K562 (cell line): ENCODE data around the gene CSKMT. TPM values are rescaled to one million over a fixed set of nuclear protein-coding genes. Genes with fewer than 3 reads are reported as not detected.
A peak's percentile ranks its signal among the peaks of the same experiment; 100 is the strongest.

ENCODE experiments used
- CCAR2 ChIP-seq: fragments of 200-400 bp; formaldehyde crosslinking; IDR thresholded peaks from 2 replicates; pipeline ENCODE4 v1.6.1; 2017; ENCODE audit warnings: mild to moderate bottlenecking, low read depth, low read length
- COPS2 ChIP-seq: fragments of 450-650 bp; conservative IDR thresholded peaks from 2 replicates; pipeline ENCODE4 v1.6.1; 2016; ENCODE audit warnings: mild to moderate bottlenecking, moderate library complexity
- EGR1 ChIP-seq: fragments of 450-650 bp; conservative IDR thresholded peaks from 2 replicates; pipeline ENCODE4 v1.6.1; 2017; ENCODE audit warnings: mild to moderate bottlenecking
- HDAC1 ChIP-seq, 2 experiments: fragments of 450-650 bp; IDR thresholded peaks; 2 replicates each; pipeline ENCODE4 v1.6.1; 2016 to 2017; ENCODE audit warnings: inconsistent platforms in 1 of 2, mild to moderate bottlenecking in 1 of 2, moderate library complexity in 1 of 2
- KLF13 ChIP-seq: fragments of 450-650 bp; IDR thresholded peaks from 2 replicates; pipeline ENCODE4 v1.6.1; 2016; ENCODE audit warnings: missing genetic modification characterization, low read depth, mild to moderate bottlenecking, missing compliant biosample characterization, moderate library complexity, borderline replicate concordance
- KLF16 ChIP-seq: IDR thresholded peaks from 2 replicates; pipeline ENCODE4 v1.6.1; 2016; ENCODE audit warnings: antibody characterized with exemption
- MAFK ChIP-seq: IDR thresholded peaks from 2 replicates; pipeline ENCODE4 v1.6.1; 2011; ENCODE audit warnings: low read length, improper control_type of control experiment
- MYC ChIP-seq, 2 experiments: fragments of 250-450 bp in 1 of 2; sonication (Bioruptor Pico) in 1 of 2; IDR thresholded peaks; 2 replicates each; pipeline versions ENCODE4 v1.5.1 to v1.6.1; 2012 to 2021; ENCODE audit warnings: low read depth in 2 of 2, borderline replicate concordance in 1 of 2, improper control_type of control experiment in 1 of 2, low read length in 1 of 2, mild to moderate bottlenecking in 1 of 2, moderate library complexity in 1 of 2
- NEUROD1 ChIP-seq: fragments of 150-350 bp; IDR thresholded peaks from 2 replicates; pipeline ENCODE4 v1.6.1; 2014; ENCODE audit warnings: borderline replicate concordance, low read length, low read depth; ENCODE audit not compliant: partially characterized antibody
- NFIC ChIP-seq: fragments of 450-650 bp; IDR thresholded peaks from 2 replicates; pipeline ENCODE4 v1.6.1; 2017; ENCODE audit warnings: mild to moderate bottlenecking, inconsistent platforms
- NFIX ChIP-seq: fragments of 250-450 bp; sonication (Bioruptor Pico); IDR thresholded peaks from 2 replicates; pipeline ENCODE4 v1.4.0; 2020; ENCODE audit warnings: low read depth, mild to moderate bottlenecking, moderate library complexity
- PHTF2 ChIP-seq: fragments of 250-450 bp; sonication (Bioruptor Pico); IDR thresholded peaks from 2 replicates; pipeline ENCODE4 v1.5.0; 2021; ENCODE audit warnings: mild to moderate bottlenecking
- POLR2B ChIP-seq: fragments of 450-650 bp; IDR thresholded peaks from 2 replicates; pipeline ENCODE4 v1.6.1; 2018; ENCODE audit warnings: low read depth; ENCODE audit not compliant: partially characterized antibody
- RAD51 ChIP-seq: fragments of 450-650 bp; IDR thresholded peaks from 2 replicates; pipeline ENCODE4 v1.7.1; 2016; ENCODE audit warnings: low read depth, mild to moderate bottlenecking, borderline replicate concordance
- RCOR1 ChIP-seq, 2 experiments: IDR thresholded peaks; 2 replicates each; pipeline ENCODE4 v1.6.1; 2012; ENCODE audit warnings: low read depth in 2 of 2, low read length in 2 of 2, borderline replicate concordance in 1 of 2, improper control_type of control experiment in 1 of 2
- RFX1 ChIP-seq: fragments of 450-650 bp; IDR thresholded peaks from 2 replicates; pipeline ENCODE4 v1.6.1; 2016; ENCODE audit warnings: mild to moderate bottlenecking, moderate library complexity
- SAFB ChIP-seq: fragments of 200-400 bp; formaldehyde crosslinking; IDR thresholded peaks from 2 replicates; pipeline ENCODE4 v1.6.1; 2017; ENCODE audit warnings: low read depth, low read length, borderline replicate concordance
- SIN3A ChIP-seq, 2 experiments: fragments of 150-350 bp in 1 of 2; IDR thresholded peaks; 2 replicates each; pipeline ENCODE4 v1.6.1; 2011 to 2016; ENCODE audit warnings: borderline replicate concordance in 2 of 2, low read depth in 2 of 2, low read length in 2 of 2, mild to moderate bottlenecking in 2 of 2, moderate library complexity in 2 of 2; ENCODE audit not compliant: control insufficient read depth in 1 of 2
- SP1 ChIP-seq: sonication (generic); formaldehyde crosslinking; IDR thresholded peaks from 2 replicates; pipeline ENCODE4 v1.8.1; 2022; ENCODE audit warnings: mild to moderate bottlenecking, missing genetic modification reagents
- YY1 ChIP-seq, 3 experiments: IDR thresholded peaks; 2 replicates each; pipeline ENCODE4 v1.6.1; 2011; ENCODE audit warnings: low read length in 2 of 3, mild to moderate bottlenecking in 2 of 3, moderate library complexity in 2 of 3, borderline replicate concordance in 1 of 3, control low read depth in 1 of 3, low read depth in 1 of 3; ENCODE audit not compliant: insufficient read depth in 3 of 3, insufficient replicate concordance in 2 of 3, control insufficient read depth in 1 of 3, insufficient read length in 1 of 3; ENCODE audit errors: extremely low read depth in 1 of 3
- ZNF134 ChIP-seq: fragments of 250-450 bp; sonication (Bioruptor Pico); conservative IDR thresholded peaks from 2 replicates; pipeline ENCODE4 v1.4.0; 2020
- ZNF717 ChIP-seq: fragments of 250-450 bp; sonication (Bioruptor Pico); IDR thresholded peaks from 2 replicates; pipeline ENCODE4 v1.5.0; 2021
- ZSCAN29 ChIP-seq: fragments of 450-650 bp; IDR thresholded peaks from 2 replicates; pipeline ENCODE4 v1.6.1; 2017
- polyA plus RNA-seq, 8 experiments: library from polyadenylated mRNA; depleted of rRNA in 4 of 8; stranded (reverse) in 5 of 8; unstranded in 3 of 8; fragments of >200 nt; fragmentation: Nextera tagmentation in 2 of 8; fragmentation: Illumina TruSeq in 1 of 8; extraction: Ambion mirVana in 2 of 8; extraction: Trizol in 1 of 8; gene quantifications; 2 replicates each; pipeline versions ENCODE4 v1.2.1 to v1.2.3, GENCODE V29; 2011 to 2014; ENCODE audit warnings: inconsistent platforms in 1 of 8, missing spikeins in 1 of 8
- total RNA-seq, 7 experiments: library from RNA; depleted of rRNA in 6 of 7; stranded (reverse); fragments of >200 nt in 6 of 7; fragmentation: Illumina TruSeq in 2 of 7; extraction: Trizol in 2 of 7; gene quantifications; 2 replicates each; pipeline versions ENCODE4 v1.2.1 to v1.2.3, GENCODE V29; 2011 to 2021; ENCODE audit warnings: low replicate concordance in 1 of 7
- TF ChIP-seq, protein P1 (sequence below): fragments of 450-650 bp; IDR thresholded peaks from 2 replicates; pipeline ENCODE4 v1.6.1; 2017; ENCODE audit warnings: mild to moderate bottlenecking, moderate library complexity
- TF ChIP-seq, protein P2 (sequence below): fragments of 450-650 bp; formaldehyde crosslinking; IDR thresholded peaks from 2 replicates; pipeline ENCODE4 v1.4.0; 2022; ENCODE audit warnings: missing genetic modification characterization

CSKMT gene
- total and polyA plus RNA-seq, 9 of the 15 experiments (the other 6 are each of a cell fraction or from before 2014, with no cell fraction given) = 10.3 to 108 (median 27.2) TPM

GRCh38 chr11:62705880-62706849, 41.1 kb downstream of the CSKMT start (continued):
- peak in 1 of 3 experiments; percentile 12 for TF ChIP-seq YY1 (IDR thresholded peaks at IDR 0.05; ENCODE audit: borderline replicate concordance in 1 of 3, control insufficient read depth in 1 of 3, extremely low read depth in 1 of 3, insufficient read depth in 3 of 3, insufficient read length in 1 of 3, insufficient replicate concordance in 2 of 3, low read depth in 1 of 3, low read length in 2 of 3)
- TF ChIP-seq NEUROD1 = peak; percentile 7
- TF ChIP-seq, protein P1, sequence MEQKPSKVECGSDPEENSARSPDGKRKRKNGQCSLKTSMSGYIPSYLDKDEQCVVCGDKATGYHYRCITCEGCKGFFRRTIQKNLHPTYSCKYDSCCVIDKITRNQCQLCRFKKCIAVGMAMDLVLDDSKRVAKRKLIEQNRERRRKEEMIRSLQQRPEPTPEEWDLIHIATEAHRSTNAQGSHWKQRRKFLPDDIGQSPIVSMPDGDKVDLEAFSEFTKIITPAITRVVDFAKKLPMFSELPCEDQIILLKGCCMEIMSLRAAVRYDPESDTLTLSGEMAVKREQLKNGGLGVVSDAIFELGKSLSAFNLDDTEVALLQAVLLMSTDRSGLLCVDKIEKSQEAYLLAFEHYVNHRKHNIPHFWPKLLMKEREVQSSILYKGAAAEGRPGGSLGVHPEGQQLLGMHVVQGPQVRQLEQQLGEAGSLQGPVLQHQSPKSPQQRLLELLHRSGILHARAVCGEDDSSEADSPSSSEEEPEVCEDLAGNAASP = no peak
- TF ChIP-seq ZNF134 (CRISPR knock-in tag) = no peak
- TF ChIP-seq RFX1 = peak; percentile 95
- peak in 1 of 2 experiments; percentile 25; a peak in 1 of 4 replicates for TF ChIP-seq RCOR1 (IDR thresholded peaks at IDR 0.05; ENCODE audit: borderline replicate concordance in 1 of 2, low read depth in 2 of 2, low read length in 2 of 2)
- TF ChIP-seq NFIX (CRISPR knock-in tag) = no peak
- 0 out of 2 replicates have a peak, but pooled peaks have one; percentile 9 for TF ChIP-seq KLF16
- TF ChIP-seq SIN3A (IDR thresholded peaks at IDR 0.05; ENCODE audit: borderline replicate concordance in 2 of 2, control insufficient read depth in 1 of 2, low read depth in 2 of 2, low read length in 2 of 2) = peak; percentile 55 to 56; a peak in 1 of 4 replicates
- TF ChIP-seq, protein P2, sequence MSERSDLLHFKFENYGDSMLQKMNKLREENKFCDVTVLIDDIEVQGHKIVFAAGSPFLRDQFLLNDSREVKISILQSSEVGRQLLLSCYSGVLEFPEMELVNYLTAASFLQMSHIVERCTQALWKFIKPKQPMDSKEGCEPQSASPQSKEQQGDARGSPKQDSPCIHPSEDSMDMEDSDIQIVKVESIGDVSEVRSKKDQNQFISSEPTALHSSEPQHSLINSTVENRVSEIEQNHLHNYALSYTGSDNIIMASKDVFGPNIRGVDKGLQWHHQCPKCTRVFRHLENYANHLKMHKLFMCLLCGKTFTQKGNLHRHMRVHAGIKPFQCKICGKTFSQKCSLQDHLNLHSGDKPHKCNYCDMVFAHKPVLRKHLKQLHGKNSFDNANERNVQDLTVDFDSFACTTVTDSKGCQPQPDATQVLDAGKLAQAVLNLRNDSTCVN (CRISPR knock-in tag) = 0 out of 2 replicates have a peak, but pooled peaks have one; percentile 49
- peak; percentile 32; the same call in 1 of the 2 replicates for TF ChIP-seq MYC (IDR thresholded peaks at IDR 0.05; ENCODE audit: low read depth, low read length)
- no peak for TF ChIP-seq MYC (CRISPR knock-in tag; IDR thresholded peaks at IDR 0.05; ENCODE audit: borderline replicate concordance, low read depth)
- peak; percentile 28; the same call in 1 of the 2 replicates for TF ChIP-seq NFIC
- 0 out of 2 replicates have a peak, but pooled peaks have one; percentile 17 for TF ChIP-seq KLF13
- TF ChIP-seq RAD51 = no peak
- no peak for TF ChIP-seq MAFK
- TF ChIP-seq COPS2 = no peak
- peak; percentile 87 for TF ChIP-seq SP1 (CRISPR knock-in tag)
- no peak; the same call in 1 of the 2 replicates for TF ChIP-seq SAFB
- TF ChIP-seq HDAC1 (IDR thresholded peaks at IDR 0.05) = peak in 1 of 2 experiments; percentile 88; a peak in 2 of 4 replicates
- TF ChIP-seq PHTF2 (CRISPR knock-in tag) = no peak
- TF ChIP-seq CCAR2 = no peak
- TF ChIP-seq EGR1 = no peak
- TF ChIP-seq ZSCAN29 = no peak
- TF ChIP-seq POLR2B = peak; percentile 70
- TF ChIP-seq ZNF717 (CRISPR knock-in tag) = peak; percentile 83; the same call in 1 of the 2 replicates
